Transverse colon (tissue), 4 donors: ENCODE results near the gene FADS6. TPM values are rescaled to one million over a fixed set of nuclear protein-coding genes. Genes with fewer than 3 reads are reported as not detected.

Source experiments
- DNase-seq: peaks from one replicate; pipeline ENCODE4 v3.0.0-alpha.2; 2019
- H3K27ac ChIP-seq, 4 donors: fragments of 200-600 bp; sonication (generic); 2 replicates each; pipeline ENCODE4 v1.5.1; 2016 to 2018; ENCODE audit warnings: inconsistent platforms in 4 of 4
- H3K27me3 ChIP-seq: fragments of 200-600 bp; sonication (generic); 2 replicates; pipeline ENCODE4 v1.5.1; 2017; ENCODE audit warnings: inconsistent platforms
- H3K36me3 ChIP-seq, 4 donors: fragments of 200-600 bp; sonication (generic); 2 replicates each; pipeline ENCODE4 v1.5.1; 2017 to 2019; ENCODE audit warnings: inconsistent platforms in 4 of 4
- H3K4me1 ChIP-seq, 4 donors: fragments of 200-600 bp; sonication (generic); 2 replicates each; pipeline ENCODE4 v1.5.1; 2017 to 2020; ENCODE audit warnings: inconsistent platforms in 4 of 4
- H3K4me3 ChIP-seq, 4 donors: fragments of 200-600 bp; sonication (generic); 1 replicate in 1 of 4; 2 replicates in 3 of 4; pipeline versions ENCODE4 v1.5.1 to v1.6.1; 2017 to 2019; ENCODE audit warnings: inconsistent platforms in 4 of 4
- H3K9me3 ChIP-seq, 2 donors: fragments of 200-600 bp; sonication (generic); 2 replicates each; pipeline ENCODE4 v1.5.1; 2017 to 2019; ENCODE audit warnings: inconsistent platforms in 2 of 2
- EP300 ChIP-seq: sonication (generic); formaldehyde crosslinking; IDR thresholded peaks from one replicate; pipeline ENCODE4 v1.6.1; 2017; ENCODE audit warnings: antibody characterized with exemption, low read depth
- POLR2A ChIP-seq: fragments of 450-650 bp; IDR thresholded peaks from one replicate; pipeline ENCODE4 v1.6.1; 2016; ENCODE audit warnings: antibody characterized with exemption, mild to moderate bottlenecking, moderate library complexity
- POLR2AphosphoS5 ChIP-seq, 3 donors: sonication (generic); formaldehyde crosslinking; IDR thresholded peaks; one replicate each; pipeline ENCODE4 v1.6.1; 2016; ENCODE audit warnings: antibody characterized with exemption in 3 of 3
- WGBS, 2 donors: methylation state at CpG; one replicate each; pipeline ENCODE4 v1.1.5; 2018; ENCODE audit warnings: low coverage in 1 of 2; 5-methylcytosine and 5-hydroxymethylcytosine counted together
- in situ Hi-C, 4 donors: fragments of 200-750 bp; cut with MboI; loops; one replicate each; pipeline versions ENCODE4 v1.15.0 to v1.15.1; 2017; ENCODE audit warnings: low sequenced_read_pairs in 3 of 4, low pct_ligation_motif_present in 1 of 4, low pct_unique_long_range_greater_than_20kb in 1 of 4
- intact Hi-C: fragments of 100-400 bp; cut with DNase I; formaldehyde crosslinking; loops from one replicate; pipeline ENCODE4 v1.15.1; 2023; ENCODE audit warnings: low total_unique reads
- total RNA-seq, 4 donors: library from RNA; depleted of rRNA; stranded (reverse); fragments of >200 nt; gene quantifications; one replicate each; pipeline ENCODE4 v1.1.0, GENCODE V29; 2016
- TF ChIP-seq, protein P1 (sequence below), 5 experiments: fragments of 200-600 bp in 3 of 5; fragments of 450-650 bp in 2 of 5; sonication (generic) in 3 of 5; IDR thresholded peaks; 1 replicate in 2 of 5; 2 replicates in 3 of 5; pipeline ENCODE4 v1.5.1; 2016 to 2017; ENCODE audit warnings: antibody characterized with exemption in 5 of 5, inconsistent platforms in 3 of 5, mild to moderate bottlenecking in 2 of 5, moderate library complexity in 1 of 5

FADS6 gene
- total RNA-seq, 4 donors from 2014 or later: 0.64 to 25.8 (median 3.7) TPM; not detected in 1

DNA sequence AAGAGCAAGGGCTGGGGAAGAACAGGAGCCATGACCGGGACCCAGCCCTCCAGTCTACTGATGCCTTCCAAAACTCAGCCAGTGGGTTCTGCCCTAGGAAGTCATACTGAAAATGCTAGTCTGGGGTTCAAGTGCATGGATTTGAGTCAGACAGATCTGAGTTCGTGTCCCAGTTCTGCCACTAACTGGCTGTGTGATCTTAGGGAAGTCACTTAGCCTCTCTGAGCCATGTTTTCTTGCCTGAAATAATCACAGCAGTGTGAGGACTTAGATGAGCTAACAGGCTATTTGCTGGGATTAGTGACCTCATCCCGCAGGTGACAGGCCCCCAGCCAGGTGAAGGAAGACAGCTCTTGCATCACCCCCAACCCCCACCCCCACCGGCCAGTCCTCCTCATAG, 38.1 kb downstream of the FADS6 start:
- intact Hi-C loops (no loop called here), in situ Hi-C loops (loop anchor here in 2 of 4 donors (25.0 kb wide), 1 partner anchor 118 kb away; the partner anchor contains the start of genes NHERF1 (in 2 of the 2) and RAB37 (in 2 of the 2))
- Histone ChIP-seq H3K27ac (no peak overlapping the region), H3K27me3 (peaks cover 100% of the 10 kb centered on the region), H3K36me3 (no peaks in the 10 kb centered on the region), H3K9me3 (no peaks in the 10 kb centered on the region), H3K4me1 (peaks cover 5 to 25% (median 20%) of the 10 kb centered on the region in 4 donors), H3K4me3 (no peak overlapping the region)
- 75% methylated on average over 3 of the region's 4 CpGs; no CpG with 5 or more reads in 1 of the 2 donors for WGBS, 2 donors
- DNase-seq: no peak
- TF ChIP-seq EP300: no peak
- no peak for TF ChIP-seq POLR2A
- TF ChIP-seq, protein P1, sequence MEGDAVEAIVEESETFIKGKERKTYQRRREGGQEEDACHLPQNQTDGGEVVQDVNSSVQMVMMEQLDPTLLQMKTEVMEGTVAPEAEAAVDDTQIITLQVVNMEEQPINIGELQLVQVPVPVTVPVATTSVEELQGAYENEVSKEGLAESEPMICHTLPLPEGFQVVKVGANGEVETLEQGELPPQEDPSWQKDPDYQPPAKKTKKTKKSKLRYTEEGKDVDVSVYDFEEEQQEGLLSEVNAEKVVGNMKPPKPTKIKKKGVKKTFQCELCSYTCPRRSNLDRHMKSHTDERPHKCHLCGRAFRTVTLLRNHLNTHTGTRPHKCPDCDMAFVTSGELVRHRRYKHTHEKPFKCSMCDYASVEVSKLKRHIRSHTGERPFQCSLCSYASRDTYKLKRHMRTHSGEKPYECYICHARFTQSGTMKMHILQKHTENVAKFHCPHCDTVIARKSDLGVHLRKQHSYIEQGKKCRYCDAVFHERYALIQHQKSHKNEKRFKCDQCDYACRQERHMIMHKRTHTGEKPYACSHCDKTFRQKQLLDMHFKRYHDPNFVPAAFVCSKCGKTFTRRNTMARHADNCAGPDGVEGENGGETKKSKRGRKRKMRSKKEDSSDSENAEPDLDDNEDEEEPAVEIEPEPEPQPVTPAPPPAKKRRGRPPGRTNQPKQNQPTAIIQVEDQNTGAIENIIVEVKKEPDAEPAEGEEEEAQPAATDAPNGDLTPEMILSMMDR (IDR thresholded peaks at IDR 0.05): no peak
- TF ChIP-seq POLR2AphosphoS5 (IDR thresholded peaks at IDR 0.05): no peak

DNA sequence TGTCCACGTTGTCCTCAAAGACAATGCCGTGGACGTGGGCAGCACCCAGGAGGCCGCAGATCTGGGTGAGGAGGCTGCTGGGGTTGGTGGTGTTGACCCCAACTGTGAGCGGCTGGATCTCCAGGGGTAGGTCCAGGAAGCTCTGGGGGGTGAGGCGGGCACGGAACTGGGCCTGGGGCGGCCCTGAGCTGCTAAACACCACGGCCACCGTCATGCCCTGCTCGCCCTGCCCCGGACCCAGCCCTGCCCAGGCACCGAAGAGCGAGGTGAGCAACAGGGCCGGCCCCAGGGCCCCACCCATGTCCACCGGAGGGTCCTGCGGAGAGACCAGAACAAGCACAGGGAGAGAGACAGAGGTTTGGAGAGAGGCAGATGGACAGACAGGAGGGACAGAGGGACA, 38.6 kb downstream of the FADS6 start:
- peaks cover 99% of the 10 kb centered on the region for H3K27me3 ChIP-seq
- no peak for DNase-seq
- no peaks in the 10 kb centered on the region for H3K9me3 ChIP-seq
- TF ChIP-seq POLR2A (no peak), EP300 (no peak), POLR2AphosphoS5 (IDR thresholded peaks at IDR 0.05) (no peak)
- TF ChIP-seq, protein P1 (IDR thresholded peaks at IDR 0.05): no peak
- in situ Hi-C loops (loop anchor here in 2 of 4 donors (25.0 kb wide), 1 partner anchor 117 kb away; the partner anchor contains the start of genes NHERF1 (in 2 of the 2) and RAB37 (in 2 of the 2)), intact Hi-C loops (no loop called here)
- H3K4me3 ChIP-seq: no peak overlapping the region
- 82% methylated on average over 17 of the region's 17 CpGs; no CpG with 5 or more reads in 1 of the 2 donors for WGBS, 2 donors
- H3K27ac ChIP-seq: no peak overlapping the region
- peaks cover 0 to 19% (median 15%) of the 10 kb centered on the region in 4 donors for H3K4me1 ChIP-seq
- no peaks in the 10 kb centered on the region for H3K36me3 ChIP-seq

DNA sequence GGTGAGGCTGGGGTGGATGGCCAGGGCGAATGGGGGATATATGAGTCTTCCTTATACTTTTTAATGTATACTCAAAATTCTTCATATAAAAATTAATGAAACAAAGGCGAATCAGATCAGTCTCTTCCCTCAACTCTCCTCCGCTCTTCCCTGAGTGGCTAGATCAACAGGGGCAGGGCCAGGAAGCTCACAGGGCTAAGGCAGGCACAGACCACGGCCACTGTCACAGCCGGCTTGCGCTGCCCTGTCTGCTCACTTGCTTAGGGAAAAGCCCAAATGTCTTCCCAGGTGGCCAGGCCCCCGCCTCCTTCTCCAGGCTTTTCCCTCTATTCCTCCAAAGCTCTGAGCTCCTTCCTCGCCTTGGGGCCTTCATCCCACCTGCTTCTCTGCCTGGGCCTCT, 39.8 kb downstream of the FADS6 start:
- 70% methylated on average over 8 of the region's 8 CpGs for WGBS, 2 donors
- intact Hi-C loops: no loop called here

DNA sequence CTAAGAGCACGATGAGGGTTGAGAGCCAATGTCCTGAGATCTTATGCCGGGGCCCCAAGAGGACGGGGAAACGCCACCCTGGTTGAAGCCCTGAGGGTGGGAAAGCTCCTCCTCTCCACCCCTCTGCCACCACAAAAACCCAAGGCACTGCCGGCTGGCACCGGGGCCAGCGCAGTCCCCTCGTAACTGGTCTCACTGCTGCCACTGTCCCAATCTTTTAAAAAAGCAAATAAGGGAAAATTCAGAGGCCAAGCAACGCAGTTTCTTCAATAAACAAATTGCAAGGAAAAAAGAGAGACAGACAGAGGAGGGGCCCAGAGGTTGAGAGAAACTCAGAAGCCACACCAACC, 40.4 kb downstream of the FADS6 start:
- 19 to 25% methylated on average over 1 to 9 of the region's 9 CpGs for WGBS, 2 donors

More for the DNA sequence above, 39.8 kb downstream of the FADS6 start:
- TF ChIP-seq EP300 (no peak), POLR2AphosphoS5 (IDR thresholded peaks at IDR 0.05) (no peak), POLR2A (no peak)
- TF ChIP-seq, protein P1 (IDR thresholded peaks at IDR 0.05): no peak
- Histone ChIP-seq H3K9me3 (no peaks in the 10 kb centered on the region), H3K4me3 (no peak overlapping the region), H3K27ac (no peak overlapping the region), H3K4me1 (peaks cover 0 to 13% (median 11%) of the 10 kb centered on the region in 4 donors), H3K27me3 (peaks cover 90% of the 10 kb centered on the region), H3K36me3 (no peaks in the 10 kb centered on the region)
- in situ Hi-C loops: loop anchor here in 2 of 4 donors (25.0 kb wide), 1 partner anchor 116 kb away; the partner anchor contains the start of genes NHERF1 (in 2 of the 2) and RAB37 (in 2 of the 2)
- no peak for DNase-seq

More for the DNA sequence above, 40.4 kb downstream of the FADS6 start:
- Histone ChIP-seq H3K4me1 (peaks cover 0 to 13% (median 11%) of the 10 kb centered on the region in 4 donors), H3K27me3 (peaks cover 83% of the 10 kb centered on the region), H3K36me3 (no peaks in the 10 kb centered on the region), H3K4me3 (no peak overlapping the region), H3K27ac (no peak overlapping the region), H3K9me3 (no peaks in the 10 kb centered on the region)
- intact Hi-C loops: no loop called here
- no peak for DNase-seq
- TF ChIP-seq POLR2AphosphoS5 (IDR thresholded peaks at IDR 0.05) (no peak), POLR2A (no peak), EP300 (no peak)
- TF ChIP-seq, protein P1 (IDR thresholded peaks at IDR 0.05): no peak
- in situ Hi-C loops: loop anchor here in 2 of 4 donors (25.0 kb wide), 1 partner anchor 116 kb away; the partner anchor contains the start of genes NHERF1 (in 2 of the 2) and RAB37 (in 2 of the 2)
